Measurements from ENCODE around the gene YDJC. TPM values are rescaled to one million over a fixed set of nuclear protein-coding genes. Genes with fewer than 3 reads are reported as not detected.

YDJC gene
- total and polyA plus RNA-seq, 2 of the 13 experiments (the other 11 are each of a cell fraction or from before 2014, with no cell fraction given) = 15.3 to 32.0 TPM

DNA sequence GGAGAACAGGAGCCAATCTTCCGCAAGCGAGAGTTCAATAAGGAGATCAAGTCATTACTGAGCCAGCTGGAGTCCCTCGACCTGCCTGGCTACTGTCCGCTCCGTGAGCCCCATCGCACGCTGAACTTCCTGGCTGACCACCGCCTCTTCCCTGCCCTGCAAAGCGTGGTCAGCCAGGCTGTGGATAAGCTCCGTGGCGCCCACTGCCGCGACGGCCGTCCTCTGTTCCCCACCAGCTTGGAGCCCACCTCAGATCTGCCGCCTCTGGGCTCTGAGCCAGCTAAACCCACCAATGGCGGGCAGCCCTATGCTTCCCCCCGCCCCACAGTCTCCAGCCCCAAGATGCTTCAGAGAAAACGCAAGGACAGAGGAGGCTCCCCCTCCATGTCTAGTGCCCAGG is 5.0 kb upstream of the YDJC start:
- H4K20me1 ChIP-seq (ENCODE audit: insufficient read depth, low read length) = no peaks in the 10 kb centered on the region
- ChIA-PET CTCF (ENCODE audit: low intra/inter-chr PET ratio, low total read pairs) (no interaction called here), POLR2A (no interaction called here)
- H3K36me3 ChIP-seq (replicated peaks in 1 of 2; ENCODE audit: control insufficient read depth in 1 of 2, insufficient read depth in 2 of 2, low read length in 2 of 2) = no peaks in the 10 kb centered on the region
- no peak overlapping the region for H3K9ac ChIP-seq (ENCODE audit: insufficient read depth, low read depth, low read length)
- H3K9me3 ChIP-seq (ENCODE audit: low read length) = no peaks in the 10 kb centered on the region
- in situ Hi-C loops (cut with HindIII; ENCODE audit: extremely low pct_ligation_motif_present, low pct_unique_long_range_greater_than_20kb) = no loop called here
- no peak overlapping the region for H3K4me3 ChIP-seq (replicated peaks in 1 of 3; ENCODE audit: insufficient read depth in 1 of 3, low read depth in 2 of 3, low read length in 3 of 3)
- no TSS peak for BruUV-seq (replicated peaks)
- no peak overlapping the region for H3K27ac ChIP-seq (ENCODE audit: extremely low read length, insufficient read depth, low read length)
- H3K79me2 ChIP-seq (ENCODE audit: insufficient read depth, low read length) = peaks cover under 1% of the 10 kb centered on the region
- ATAC-seq (no peak), FAIRE-seq (no peak), DNase-seq (ENCODE audit: low spot score) (no peak)
- no peak overlapping the region for H3K4me2 ChIP-seq (ENCODE audit: low read depth, low read length)
- H3K27me3 ChIP-seq (ENCODE audit: control insufficient read depth in 1 of 2, insufficient read depth in 2 of 2, low read length in 2 of 2) = peaks cover 0 to 4% of the 10 kb centered on the region in 2 experiments; a peak in 2 of 5 replicates
- peaks cover 65% of the 10 kb centered on the region for H3K4me1 ChIP-seq (ENCODE audit: insufficient read depth, low read length)
- no peak overlapping the region for H2AFZ ChIP-seq (ENCODE audit: low read length)
- intact Hi-C loops (cut with micrococcal nuclease; ENCODE audit: unreplicated experiment) = no loop called here
- WGBS (ENCODE audit: low lambda C conversion rate) = 81% methylated on average over 17 of the region's 19 CpGs
- TF ChIP-seq ZNF263 (CRISPR knock-in tag; IDR thresholded peaks at IDR 0.05) = no peak
- TF ChIP-seq ZNF547 (CRISPR knock-in tag; IDR thresholded peaks at IDR 0.05) = no peak
- TF ChIP-seq ZNF138 (CRISPR knock-in tag; IDR thresholded peaks at IDR 0.05; ENCODE audit: low read depth) = no peak
- no peak for TF ChIP-seq CENPX (CRISPR knock-in tag; IDR thresholded peaks at IDR 0.05)
- no peak for TF ChIP-seq ZNF101 (CRISPR knock-in tag; IDR thresholded peaks at IDR 0.05; ENCODE audit: borderline replicate concordance, low read depth)
- no peak for TF ChIP-seq SALL2 (CRISPR knock-in tag; IDR thresholded peaks at IDR 0.05)
- TF ChIP-seq ZNF225 (CRISPR knock-in tag; IDR thresholded peaks at IDR 0.05) = no peak
- no peak for TF ChIP-seq MAFG (CRISPR knock-in tag; IDR thresholded peaks at IDR 0.05)
- TF ChIP-seq ZNF546 (CRISPR knock-in tag; conservative IDR thresholded peaks at IDR 0.05) = no peak
- TF ChIP-seq SMAD9 (CRISPR knock-in tag; IDR thresholded peaks at IDR 0.05) = no peak
- TF ChIP-seq, protein P1, sequence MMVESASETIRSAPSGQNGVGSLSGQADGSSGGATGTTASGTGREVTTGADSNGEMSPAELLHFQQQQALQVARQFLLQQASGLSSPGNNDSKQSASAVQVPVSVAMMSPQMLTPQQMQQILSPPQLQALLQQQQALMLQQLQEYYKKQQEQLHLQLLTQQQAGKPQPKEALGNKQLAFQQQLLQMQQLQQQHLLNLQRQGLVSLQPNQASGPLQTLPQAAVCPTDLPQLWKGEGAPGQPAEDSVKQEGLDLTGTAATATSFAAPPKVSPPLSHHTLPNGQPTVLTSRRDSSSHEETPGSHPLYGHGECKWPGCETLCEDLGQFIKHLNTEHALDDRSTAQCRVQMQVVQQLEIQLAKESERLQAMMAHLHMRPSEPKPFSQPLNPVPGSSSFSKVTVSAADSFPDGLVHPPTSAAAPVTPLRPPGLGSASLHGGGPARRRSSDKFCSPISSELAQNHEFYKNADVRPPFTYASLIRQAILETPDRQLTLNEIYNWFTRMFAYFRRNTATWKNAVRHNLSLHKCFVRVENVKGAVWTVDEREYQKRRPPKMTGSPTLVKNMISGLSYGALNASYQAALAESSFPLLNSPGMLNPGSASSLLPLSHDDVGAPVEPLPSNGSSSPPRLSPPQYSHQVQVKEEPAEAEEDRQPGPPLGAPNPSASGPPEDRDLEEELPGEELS (CRISPR knock-in tag; IDR thresholded peaks at IDR 0.05) = no peak
- TF ChIP-seq, protein P2, sequence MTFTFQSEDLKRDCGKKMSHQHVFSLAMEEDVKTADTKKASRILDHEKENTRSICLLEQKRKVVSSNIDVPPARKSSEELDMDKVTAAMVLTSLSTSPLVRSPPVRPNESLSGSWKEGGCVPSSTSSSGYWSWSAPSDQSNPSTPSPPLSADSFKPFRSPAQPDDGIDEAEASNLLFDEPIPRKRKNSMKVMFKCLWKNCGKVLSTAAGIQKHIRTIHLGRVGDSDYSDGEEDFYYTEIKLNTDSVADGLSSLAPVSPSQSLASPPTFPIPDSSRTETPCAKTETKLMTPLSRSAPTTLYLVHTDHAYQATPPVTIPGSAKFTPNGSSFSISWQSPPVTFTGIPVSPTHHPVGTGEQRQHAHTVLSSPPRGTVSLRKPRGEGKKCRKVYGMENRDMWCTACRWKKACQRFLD (CRISPR knock-in tag; IDR thresholded peaks at IDR 0.05; ENCODE audit: borderline replicate concordance) = no peak
- TF ChIP-seq ZFAT (CRISPR knock-in tag; conservative IDR thresholded peaks at IDR 0.05) = no peak
